ENCODE measurements around the gene METTL6.

DNA sequence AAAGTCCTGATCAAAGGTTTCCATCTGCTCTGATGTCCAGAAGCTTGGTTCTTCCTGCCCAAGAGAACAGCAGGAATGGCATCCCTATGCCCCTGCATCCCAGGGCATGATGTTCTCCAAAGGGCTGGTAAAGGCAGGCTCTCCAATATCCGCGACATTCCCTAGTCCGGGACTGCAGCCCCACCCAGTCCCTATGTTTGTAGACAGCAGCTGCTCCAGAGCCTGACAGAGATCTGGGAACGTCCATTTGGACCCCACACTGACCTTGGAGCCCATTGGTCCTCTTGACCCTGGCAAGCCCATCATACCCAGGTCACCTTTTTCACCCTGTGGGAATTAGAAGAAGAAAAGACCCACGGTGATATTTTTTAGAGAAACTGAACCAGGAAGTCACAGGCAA lies 47.8 kb upstream of the METTL6 start:
- TF ChIP-seq, protein P1, sequence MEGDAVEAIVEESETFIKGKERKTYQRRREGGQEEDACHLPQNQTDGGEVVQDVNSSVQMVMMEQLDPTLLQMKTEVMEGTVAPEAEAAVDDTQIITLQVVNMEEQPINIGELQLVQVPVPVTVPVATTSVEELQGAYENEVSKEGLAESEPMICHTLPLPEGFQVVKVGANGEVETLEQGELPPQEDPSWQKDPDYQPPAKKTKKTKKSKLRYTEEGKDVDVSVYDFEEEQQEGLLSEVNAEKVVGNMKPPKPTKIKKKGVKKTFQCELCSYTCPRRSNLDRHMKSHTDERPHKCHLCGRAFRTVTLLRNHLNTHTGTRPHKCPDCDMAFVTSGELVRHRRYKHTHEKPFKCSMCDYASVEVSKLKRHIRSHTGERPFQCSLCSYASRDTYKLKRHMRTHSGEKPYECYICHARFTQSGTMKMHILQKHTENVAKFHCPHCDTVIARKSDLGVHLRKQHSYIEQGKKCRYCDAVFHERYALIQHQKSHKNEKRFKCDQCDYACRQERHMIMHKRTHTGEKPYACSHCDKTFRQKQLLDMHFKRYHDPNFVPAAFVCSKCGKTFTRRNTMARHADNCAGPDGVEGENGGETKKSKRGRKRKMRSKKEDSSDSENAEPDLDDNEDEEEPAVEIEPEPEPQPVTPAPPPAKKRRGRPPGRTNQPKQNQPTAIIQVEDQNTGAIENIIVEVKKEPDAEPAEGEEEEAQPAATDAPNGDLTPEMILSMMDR (IDR thresholded peaks at IDR 0.05; ENCODE audit: low read depth, low read length, poor library complexity, severe bottlenecking): no peak
- no peak for TF ChIP-seq EZH2phosphoT487 (IDR thresholded peaks at IDR 0.05; ENCODE audit: borderline replicate concordance, low read length)
